Neural cell (in vitro differentiated cells): ENCODE data around the gene DLK1. TPM values are rescaled to one million over a fixed set of nuclear protein-coding genes. Genes with fewer than 3 reads are reported as not detected.

Experiments
- H2AFZ ChIP-seq: fragments of 200-600, 300-800 bp; sonication (generic), shearing (Covaris generic); 2 replicates; pipeline ENCODE4 v1.6.0; 2014; ENCODE audit warnings: low read depth, mild to moderate bottlenecking, antibody characterized with exemption, low read length, moderate library complexity
- H3F3A ChIP-seq: fragments of 200-600 bp; shearing (Covaris generic); 2 replicates; pipeline ENCODE4 v1.6.1; 2016; ENCODE audit warnings: mild to moderate bottlenecking, moderate library complexity, mixed read lengths, antibody characterized with exemption, low read length; ENCODE audit not compliant: insufficient read depth, poor library complexity, severe bottlenecking
- H3K27ac ChIP-seq: fragments of 200-600, 300-800 bp; sonication (generic), shearing (Covaris generic); 2 replicates; pipeline ENCODE4 v1.5.1; 2014; ENCODE audit warnings: mild to moderate bottlenecking, low read length, moderate library complexity
- H3K27me3 ChIP-seq: fragments of 300-800, 200-600 bp; sonication (generic), shearing (Covaris generic); 2 replicates; pipeline ENCODE4 v1.6.0; 2014; ENCODE audit warnings: mild to moderate bottlenecking, low read depth, low read length, moderate library complexity; ENCODE audit not compliant: insufficient read depth
- H3K36me3 ChIP-seq: fragments of 300-800, 200-600 bp; sonication (generic), shearing (Covaris generic); 2 replicates; pipeline ENCODE4 v1.5.1; 2014; ENCODE audit warnings: mild to moderate bottlenecking, antibody characterized with exemption, low read length, moderate library complexity; ENCODE audit not compliant: insufficient read depth
- H3K4me2 ChIP-seq: fragments of 300-800, 200-600 bp; sonication (generic), shearing (Covaris generic); 2 replicates; pipeline ENCODE4 v1.6.0; 2014; ENCODE audit warnings: mild to moderate bottlenecking, low read length
- H3K4me3 ChIP-seq: fragments of 300-800, 200-600 bp; sonication (generic), shearing (Covaris generic); 2 replicates; pipeline ENCODE4 v1.5.1; 2014; ENCODE audit warnings: mild to moderate bottlenecking, low read length, moderate library complexity
- H3K79me2 ChIP-seq: fragments of 200-600 bp; shearing (Covaris generic); replicated peaks from 2 replicates; pipeline ENCODE4 v1.6.0; 2014; ENCODE audit warnings: mild to moderate bottlenecking, low read length, moderate library complexity; ENCODE audit not compliant: insufficient read depth
- H3K9ac ChIP-seq: fragments of 300-800, 200-600 bp; sonication (generic), shearing (Covaris generic); 2 replicates; pipeline ENCODE4 v1.6.1; 2016; ENCODE audit warnings: mild to moderate bottlenecking, low read length, mixed read lengths
- H3K9me2 ChIP-seq: fragments of 200-600 bp; shearing (Covaris generic); 2 replicates; pipeline ENCODE4 v1.6.1; 2016; ENCODE audit warnings: mild to moderate bottlenecking, low read length, mixed read lengths; ENCODE audit not compliant: insufficient read depth
- H3K9me3 ChIP-seq: fragments of 200-600, 300-800 bp; sonication (generic), shearing (Covaris generic); 2 replicates; pipeline ENCODE4 v1.6.1; 2016; ENCODE audit warnings: mild to moderate bottlenecking, mixed run types, low read length, moderate library complexity, mixed read lengths
- H4K20me1 ChIP-seq: fragments of 200-600 bp; shearing (Covaris generic); 2 replicates; pipeline ENCODE4 v1.6.1; 2016; ENCODE audit warnings: mild to moderate bottlenecking, mixed run types; ENCODE audit not compliant: insufficient read depth
- EP300 ChIP-seq: fragments of 450-650 bp; conservative IDR thresholded peaks from 2 replicates; pipeline ENCODE4 v1.6.1; 2014; ENCODE audit warnings: antibody characterized with exemption, mild to moderate bottlenecking, moderate library complexity; ENCODE audit not compliant: poor library complexity, severe bottlenecking
- MXI1 ChIP-seq: fragments of 450-650 bp; conservative IDR thresholded peaks from 2 replicates; pipeline ENCODE4 v1.6.1; 2014; ENCODE audit warnings: antibody characterized with exemption, mild to moderate bottlenecking; ENCODE audit not compliant: poor library complexity, severe bottlenecking
- POLR2AphosphoS5 ChIP-seq: IDR thresholded peaks from 2 replicates; pipeline ENCODE4 v1.6.1; 2012
- RAD21 ChIP-seq: fragments of 450-650 bp; conservative IDR thresholded peaks from 2 replicates; pipeline ENCODE4 v1.6.1; 2014; ENCODE audit warnings: antibody characterized with exemption, mild to moderate bottlenecking, moderate library complexity
- REST ChIP-seq: IDR thresholded peaks from 2 replicates; pipeline ENCODE4 v1.6.1; 2012; ENCODE audit warnings: borderline replicate concordance
- SMC3 ChIP-seq: fragments of 450-650 bp; conservative IDR thresholded peaks from 2 replicates; pipeline ENCODE4 v1.6.1; 2014; ENCODE audit warnings: antibody characterized with exemption, mild to moderate bottlenecking, moderate library complexity; ENCODE audit not compliant: poor library complexity
- TAF1 ChIP-seq: IDR thresholded peaks from 2 replicates; pipeline ENCODE4 v1.6.1; 2012; ENCODE audit warnings: low read depth
- polyA plus RNA-seq: library from polyadenylated mRNA; depleted of rRNA; stranded (reverse); fragments of >200 nt; gene quantifications from 2 replicates; pipeline ENCODE4 v1.2.3, GENCODE V29; 2014
- TF ChIP-seq, protein P1 (sequence below): fragments of 450-650 bp; IDR thresholded peaks from 2 replicates; pipeline ENCODE4 v1.5.1; 2014; ENCODE audit warnings: antibody characterized with exemption, mild to moderate bottlenecking, moderate library complexity; ENCODE audit not compliant: poor library complexity, severe bottlenecking

Gene DLK1
- polyA plus RNA-seq, 1 donor from 2014 or later, result 6.8 TPM

GRCh38 chr14:100771121-100771800 lies 44.6 kb downstream of the DLK1 start:
- Histone ChIP-seq H3K27ac (no peak overlapping the region), H3K4me3 (no peak overlapping the region), H3K4me2 (no peak overlapping the region), H3K27me3 (no peaks in the 10 kb centered on the region), H4K20me1 (no peaks in the 10 kb centered on the region), H3K79me2 (no peaks in the 10 kb centered on the region), H3F3A (no peaks in the 10 kb centered on the region), H3K9me2 (no peaks in the 10 kb centered on the region), H3K9ac (no peak overlapping the region), H3K9me3 (no peaks in the 10 kb centered on the region), H2AFZ (no peak overlapping the region), H3K36me3 (no peaks in the 10 kb centered on the region)
- TF ChIP-seq, protein P1, sequence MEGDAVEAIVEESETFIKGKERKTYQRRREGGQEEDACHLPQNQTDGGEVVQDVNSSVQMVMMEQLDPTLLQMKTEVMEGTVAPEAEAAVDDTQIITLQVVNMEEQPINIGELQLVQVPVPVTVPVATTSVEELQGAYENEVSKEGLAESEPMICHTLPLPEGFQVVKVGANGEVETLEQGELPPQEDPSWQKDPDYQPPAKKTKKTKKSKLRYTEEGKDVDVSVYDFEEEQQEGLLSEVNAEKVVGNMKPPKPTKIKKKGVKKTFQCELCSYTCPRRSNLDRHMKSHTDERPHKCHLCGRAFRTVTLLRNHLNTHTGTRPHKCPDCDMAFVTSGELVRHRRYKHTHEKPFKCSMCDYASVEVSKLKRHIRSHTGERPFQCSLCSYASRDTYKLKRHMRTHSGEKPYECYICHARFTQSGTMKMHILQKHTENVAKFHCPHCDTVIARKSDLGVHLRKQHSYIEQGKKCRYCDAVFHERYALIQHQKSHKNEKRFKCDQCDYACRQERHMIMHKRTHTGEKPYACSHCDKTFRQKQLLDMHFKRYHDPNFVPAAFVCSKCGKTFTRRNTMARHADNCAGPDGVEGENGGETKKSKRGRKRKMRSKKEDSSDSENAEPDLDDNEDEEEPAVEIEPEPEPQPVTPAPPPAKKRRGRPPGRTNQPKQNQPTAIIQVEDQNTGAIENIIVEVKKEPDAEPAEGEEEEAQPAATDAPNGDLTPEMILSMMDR, result no peak
- no peak for TF ChIP-seq TAF1
- TF ChIP-seq REST, result no peak
- no peak for TF ChIP-seq POLR2AphosphoS5
- TF ChIP-seq RAD21, result no peak
- TF ChIP-seq EP300, result no peak
- TF ChIP-seq SMC3, result no peak

DNA sequence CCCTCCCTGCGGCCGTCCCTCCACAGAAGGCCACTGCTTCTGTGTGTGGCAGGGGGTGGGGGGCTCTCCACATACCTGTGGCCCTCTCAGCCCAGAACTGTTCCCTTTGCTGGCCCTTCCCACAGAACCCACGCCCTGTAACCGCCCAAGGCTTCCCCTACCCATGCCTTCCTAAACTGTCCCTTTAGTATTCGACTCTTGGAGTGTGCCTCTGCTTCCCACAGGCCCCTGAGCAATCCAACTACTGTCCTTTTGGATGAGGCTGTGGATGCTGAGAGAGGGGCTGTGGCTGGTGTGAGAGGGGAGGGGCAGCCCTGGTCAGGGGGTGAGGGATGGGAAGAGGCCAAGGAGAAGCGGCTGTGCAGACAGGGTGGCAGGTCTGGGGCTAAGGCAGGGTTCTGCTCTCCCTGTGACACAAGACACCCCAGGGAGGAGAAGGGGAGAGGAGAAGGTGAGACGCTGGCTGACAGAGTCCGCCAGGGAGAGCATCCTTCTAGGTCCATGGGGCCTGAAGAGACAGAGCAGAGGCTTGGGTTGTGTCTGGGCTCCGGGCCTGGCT lies 46.0 kb downstream of the DLK1 start:
- TF ChIP-seq POLR2AphosphoS5 (no peak), SMC3 (no peak), REST (no peak), EP300 (no peak), RAD21 (no peak), MXI1 (no peak)
- TF ChIP-seq, protein P1, result no peak
- Histone ChIP-seq H4K20me1 (no peaks in the 10 kb centered on the region), H3K9ac (no peak overlapping the region), H3K79me2 (no peaks in the 10 kb centered on the region), H3F3A (no peaks in the 10 kb centered on the region), H2AFZ (no peak overlapping the region), H3K27ac (no peak overlapping the region), H3K9me2 (no peaks in the 10 kb centered on the region), H3K36me3 (no peaks in the 10 kb centered on the region), H3K9me3 (no peaks in the 10 kb centered on the region), H3K4me2 (no peak overlapping the region), H3K27me3 (no peaks in the 10 kb centered on the region), H3K4me3 (no peak overlapping the region)
